Measurements from ENCODE around the gene LMCD1. TPM values are rescaled to one million over a fixed set of nuclear protein-coding genes. Genes with fewer than 3 reads are reported as not detected.

Gene LMCD1
- total and polyA plus RNA-seq, 9 donors, result 42.1 to 146 (median 127) TPM

DNA sequence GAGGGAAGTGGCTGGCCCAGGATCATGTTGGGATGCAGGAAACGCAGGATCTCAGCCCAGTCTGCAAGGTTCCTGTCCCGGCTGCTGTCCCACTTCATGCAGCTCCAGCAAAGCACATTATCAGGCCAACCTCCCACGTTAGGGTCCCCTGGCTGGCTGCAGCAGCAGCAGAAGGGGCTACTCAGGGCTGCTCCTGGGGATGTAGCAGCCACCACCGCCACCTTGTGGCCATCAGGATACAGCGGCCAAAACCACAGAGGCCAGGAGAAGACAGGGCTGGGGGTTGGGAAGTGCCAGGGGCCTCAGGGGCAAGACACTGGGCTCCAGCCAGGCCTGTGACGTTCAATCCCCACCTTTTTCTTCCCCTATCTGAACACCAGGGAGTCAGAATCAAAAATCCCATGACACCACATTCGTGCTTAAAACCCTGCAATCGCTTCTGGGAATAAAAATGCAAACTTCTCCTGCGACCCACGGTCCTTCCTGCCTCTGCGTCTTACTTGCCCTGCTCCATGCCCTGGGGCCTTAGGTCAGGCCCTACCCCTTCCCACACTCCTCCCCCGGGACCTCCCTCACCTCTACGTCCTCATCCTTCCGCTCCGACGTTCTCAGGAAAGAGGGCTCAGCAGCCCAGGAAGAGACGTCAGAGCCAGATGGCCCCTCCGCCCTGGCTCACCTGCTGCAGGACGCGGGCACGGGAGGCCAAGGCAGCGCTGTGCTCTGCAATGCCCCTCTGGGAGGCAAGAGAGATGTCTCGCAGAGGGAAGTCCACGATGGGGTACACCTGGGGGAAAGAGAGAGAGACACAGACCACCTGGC is 121.5 kb downstream of the LMCD1 start:
- intact Hi-C loops (cut with DNase I), result loop anchor here (5.0 kb wide), 1 partner anchor 181 kb away; no protein-coding TSS in a partner anchor
- 20 to 33% (median 29%) methylated on average over 24 of the region's 24 CpGs for WGBS, 3 donors

GRCh38 chr3:8623741-8624140 is 122.1 kb downstream of the LMCD1 start:
- Histone ChIP-seq H3K27me3 (no peaks in the 10 kb centered on the region), H3K27ac (no peak overlapping the region), H3K9me3 (no peaks in the 10 kb centered on the region), H3K4me3 (no peak overlapping the region), H3K4me1 (ENCODE audit: insufficient read depth) (peaks cover 5% of the 10 kb centered on the region), H3K36me3 (no peaks in the 10 kb centered on the region)
- WGBS, 3 donors, result 85 to 87% (median 87%) methylated on average over 14 of the region's 14 CpGs
- no peak for DNase-seq
- intact Hi-C loops (cut with DNase I), result loop anchor here (5.0 kb wide), 1 partner anchor 181 kb away; no protein-coding TSS in a partner anchor
- TF ChIP-seq POLR2A (IDR thresholded peaks at IDR 0.05) (no peak), EP300 (IDR thresholded peaks at IDR 0.05) (no peak), CTCF (IDR thresholded peaks at IDR 0.05) (no peak)

More for the DNA sequence above, 121.5 kb downstream of the LMCD1 start:
- Histone ChIP-seq H3K27ac (no peak overlapping the region), H3K4me3 (no peak overlapping the region), H3K9me3 (no peaks in the 10 kb centered on the region), H3K27me3 (no peaks in the 10 kb centered on the region), H3K4me1 (ENCODE audit: insufficient read depth) (peaks cover 5% of the 10 kb centered on the region), H3K36me3 (no peaks in the 10 kb centered on the region)
- peak; percentile 83 to 92 (median 91) for TF ChIP-seq CTCF (IDR thresholded peaks at IDR 0.05)
- no peak for TF ChIP-seq EP300 (IDR thresholded peaks at IDR 0.05)
- peak; percentile 69 to 84 (median 79) for DNase-seq

Other genes with a start within 250 kb of the LMCD1 start
- 1 to 10 TPM in 2 of 7 donors, under 1 TPM in 4, not detected in 1; 0.27 to 1.6 (median 0.45) TPM for gene SSUH2, start 143.0 kb downstream of the LMCD1 start, total RNA-seq
- 1 to 10 TPM in 1 of 2 donors, under 1 TPM in 1; 0.80 to 1.5 TPM for gene SSUH2, start 143.0 kb downstream of the LMCD1 start, polyA plus RNA-seq
- gene CAV3, start 232.0 kb downstream of the LMCD1 start, total RNA-seq, result under 1 TPM in 1 of 7 donors, not detected in 6; 0.23 TPM
- gene CAV3, start 232.0 kb downstream of the LMCD1 start, polyA plus RNA-seq, result under 1 TPM in 1 of 2 donors, not detected in 1; 0.15 TPM